Stimulated activated CD8-positive, alpha-beta memory T cell treated with anti-CD3 and anti-CD28 coated beads, Interleukin-15, amount 100 ng/mL, for 4 hours (primary cell): ENCODE measurements around the gene NAT8L.

ENCODE experiments used
- DNase-seq, 2 donors: peaks; one replicate each; pipeline ENCODE4 v3.0.0-alpha.2; 2020; ENCODE audit warnings: low read depth in 2 of 2

Gene NAT8L

GRCh38 chr4:2094545-2094944 lies 35.4 kb downstream of the NAT8L start:
- no peak for DNase-seq

GRCh38 chr4:2095236-2096072 lies 36.3 kb downstream of the NAT8L start:
- DNase-seq = no peak

- DNase-seq = no peak
Observed at GRCh38 chr4:2096073-2096609, 37.0 kb downstream of the NAT8L start.

- DNase-seq = no peak
Observed at GRCh38 chr4:2101346-2102044, 42.4 kb downstream of the NAT8L start.

GRCh38 chr4:2102045-2102883 lies 43.1 kb downstream of the NAT8L start:
- no peak for DNase-seq

GRCh38 chr4:2103127-2103842 lies 44.2 kb downstream of the NAT8L start:
- DNase-seq = no peak

- DNase-seq = no peak
Observed at GRCh38 chr4:2103843-2104547, 44.9 kb downstream of the NAT8L start.

- no peak for DNase-seq
Observed at GRCh38 chr4:2104556-2105345, 45.6 kb downstream of the NAT8L start.

GRCh38 chr4:2105559-2105958 lies 46.4 kb downstream of the NAT8L start:
- no peak for DNase-seq

GRCh38 chr4:2116687-2117400 lies 57.7 kb downstream of the NAT8L start:
- no peak for DNase-seq
